PC-9 (cell line): ENCODE results near the gene SMIM36.

Experiments
- EZH2 ChIP-seq: fragments of 200-600 bp; sonication (generic); IDR thresholded peaks from 2 replicates; pipeline ENCODE4 v1.8.0; 2017; ENCODE audit warnings: antibody characterized with exemption, low read depth
- TF ChIP-seq, protein P1 (sequence below): fragments of 200-600 bp; sonication (generic); conservative IDR thresholded peaks from 2 replicates; pipeline ENCODE4 v1.6.1; 2017; ENCODE audit warnings: mixed run types, antibody characterized with exemption, mild to moderate bottlenecking, moderate library complexity

DNA sequence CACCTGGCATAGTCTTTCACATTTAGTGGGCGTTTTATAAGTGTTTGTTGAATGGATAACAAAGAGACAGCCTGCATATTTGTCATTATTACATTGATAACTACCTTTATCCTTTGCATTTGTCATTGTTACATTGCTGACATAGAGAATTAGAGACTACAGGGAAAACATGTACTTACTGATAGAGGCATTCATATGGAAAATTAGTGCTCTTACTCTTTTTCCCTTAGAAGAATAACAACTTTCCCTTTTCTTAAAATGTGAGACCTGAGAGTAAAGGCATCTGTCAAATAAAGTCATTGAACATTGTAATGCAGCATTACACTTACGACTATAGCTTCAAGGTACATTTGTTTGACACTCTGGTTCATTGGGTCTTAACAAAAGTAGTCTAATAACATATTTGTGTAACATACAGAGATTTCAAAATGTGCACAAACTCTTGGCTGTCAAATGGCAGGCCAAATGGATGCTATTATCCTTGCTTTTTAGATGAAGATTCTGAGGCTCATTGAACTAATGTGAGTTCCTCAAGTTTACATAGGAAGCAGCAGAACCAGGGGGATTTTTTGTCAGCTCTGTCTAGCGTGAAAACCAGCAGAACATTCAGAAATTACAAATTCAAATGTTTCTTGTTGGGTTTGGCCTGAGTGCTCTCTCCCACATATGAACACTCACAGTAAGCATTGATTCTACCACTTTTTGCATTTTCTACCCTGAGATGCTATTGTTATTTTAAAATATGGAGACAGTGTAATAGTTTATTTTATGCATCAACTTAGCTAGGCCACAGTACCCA, 28.5 kb downstream of the SMIM36 start:
- TF ChIP-seq, protein P1, sequence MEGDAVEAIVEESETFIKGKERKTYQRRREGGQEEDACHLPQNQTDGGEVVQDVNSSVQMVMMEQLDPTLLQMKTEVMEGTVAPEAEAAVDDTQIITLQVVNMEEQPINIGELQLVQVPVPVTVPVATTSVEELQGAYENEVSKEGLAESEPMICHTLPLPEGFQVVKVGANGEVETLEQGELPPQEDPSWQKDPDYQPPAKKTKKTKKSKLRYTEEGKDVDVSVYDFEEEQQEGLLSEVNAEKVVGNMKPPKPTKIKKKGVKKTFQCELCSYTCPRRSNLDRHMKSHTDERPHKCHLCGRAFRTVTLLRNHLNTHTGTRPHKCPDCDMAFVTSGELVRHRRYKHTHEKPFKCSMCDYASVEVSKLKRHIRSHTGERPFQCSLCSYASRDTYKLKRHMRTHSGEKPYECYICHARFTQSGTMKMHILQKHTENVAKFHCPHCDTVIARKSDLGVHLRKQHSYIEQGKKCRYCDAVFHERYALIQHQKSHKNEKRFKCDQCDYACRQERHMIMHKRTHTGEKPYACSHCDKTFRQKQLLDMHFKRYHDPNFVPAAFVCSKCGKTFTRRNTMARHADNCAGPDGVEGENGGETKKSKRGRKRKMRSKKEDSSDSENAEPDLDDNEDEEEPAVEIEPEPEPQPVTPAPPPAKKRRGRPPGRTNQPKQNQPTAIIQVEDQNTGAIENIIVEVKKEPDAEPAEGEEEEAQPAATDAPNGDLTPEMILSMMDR: no peak
- no peak for TF ChIP-seq EZH2
